H1 (cell line): ENCODE measurements around the gene FGD4. TPM values are rescaled to one million over a fixed set of nuclear protein-coding genes. Genes with fewer than 3 reads are reported as not detected.
A peak's percentile ranks its signal among the peaks of the same experiment; 100 is the strongest.

Experiments used
- ASH2L ChIP-seq: fragments of 200-600, 300-600 bp; sonication (generic); IDR thresholded peaks from one replicate; pipeline ENCODE4 v1.7.1; 2017; ENCODE audit warnings: low read length
- BACH1 ChIP-seq: IDR thresholded peaks from 2 replicates; pipeline ENCODE4 v1.6.1; 2012; ENCODE audit warnings: low read length, improper control_type of control experiment
- CBX5 ChIP-seq: fragments of 300-800, 300-1000 bp; sonication (generic); IDR thresholded peaks from 2 replicates; pipeline ENCODE4 v1.7.1; 2016; ENCODE audit warnings: antibody characterized with exemption, low read length, low read depth
- CEBPB ChIP-seq: IDR thresholded peaks from 2 replicates; pipeline ENCODE4 v1.6.1; 2012; ENCODE audit warnings: low read depth, low read length
- CTBP2 ChIP-seq: IDR thresholded peaks from 2 replicates; pipeline ENCODE4 v1.7.0; 2011; ENCODE audit warnings: borderline replicate concordance, mild to moderate bottlenecking, moderate library complexity, mixed read lengths, low read length; ENCODE audit not compliant: insufficient read depth, insufficient read length
- EZH2 ChIP-seq: fragments of 200-600 bp; sonication (generic); IDR thresholded peaks from 2 replicates; pipeline ENCODE4 v1.7.1; 2012; ENCODE audit warnings: low read depth, mild to moderate bottlenecking, moderate library complexity, low read length, inconsistent platforms; ENCODE audit not compliant: severe bottlenecking
- GABPA ChIP-seq: IDR thresholded peaks from 2 replicates; pipeline ENCODE4 v1.6.1; 2011; ENCODE audit warnings: mild to moderate bottlenecking, low read length, moderate library complexity, borderline replicate concordance; ENCODE audit not compliant: insufficient read depth
- JUND ChIP-seq: IDR thresholded peaks from 2 replicates; pipeline ENCODE4 v1.6.1; 2011; ENCODE audit warnings: mild to moderate bottlenecking, improper control_type of control experiment, low read length
- KDM1A ChIP-seq: fragments of 200-600, 300-600 bp; sonication (generic); IDR thresholded peaks from 2 replicates; pipeline ENCODE4 v1.7.1; 2016; ENCODE audit warnings: mild to moderate bottlenecking, low read length, borderline replicate concordance
- NRF1 ChIP-seq: IDR thresholded peaks from 2 replicates; pipeline ENCODE4 v1.6.1; 2011; ENCODE audit warnings: mild to moderate bottlenecking, low read depth, low read length, improper control_type of control experiment
- POU5F1 ChIP-seq: IDR thresholded peaks from 2 replicates; pipeline ENCODE4 v1.6.1; 2011; ENCODE audit warnings: low read depth, mild to moderate bottlenecking, low read length, moderate library complexity
- RFX5 ChIP-seq: IDR thresholded peaks from 2 replicates; pipeline ENCODE4 v1.6.1; 2011; ENCODE audit warnings: low read depth, low read length, improper control_type of control experiment, borderline replicate concordance
- SIN3A ChIP-seq, 2 experiments: IDR thresholded peaks in 1 of 2; conservative IDR thresholded peaks in 1 of 2; 2 replicates each; pipeline ENCODE4 v1.6.1; 2011 to 2012; ENCODE audit warnings: low read length in 2 of 2, improper control_type of control experiment in 1 of 2, low read depth in 1 of 2, mild to moderate bottlenecking in 1 of 2
- SP2 ChIP-seq: IDR thresholded peaks from 2 replicates; pipeline ENCODE4 v1.6.1; 2012; ENCODE audit warnings: mild to moderate bottlenecking, low read length, inconsistent platforms
- SRF ChIP-seq: IDR thresholded peaks from 2 replicates; pipeline ENCODE4 v1.6.1; 2011; ENCODE audit warnings: mild to moderate bottlenecking, low read depth, low read length, moderate library complexity
- TAF7 ChIP-seq: optimal IDR thresholded peaks from 2 replicates; pipeline ENCODE3; 2011; ENCODE audit warnings: low read depth, mild to moderate bottlenecking, inconsistent platforms, low read length, moderate library complexity, borderline replicate concordance
- TBP ChIP-seq: IDR thresholded peaks from 2 replicates; pipeline ENCODE4 v1.6.1; 2011; ENCODE audit warnings: low read depth, low read length, improper control_type of control experiment
- polyA plus RNA-seq, 7 experiments: library from polyadenylated mRNA; depleted of rRNA in 3 of 7; stranded (reverse) in 5 of 7; unstranded in 2 of 7; fragments of >200 nt in 5 of 7; fragments of 200-250 nt in 2 of 7; gene quantifications; 1 replicate in 5 of 7; 2 replicates in 1 of 7; 4 replicates in 1 of 7; pipeline versions ENCODE4 v1.2.1 to v1.2.3, GENCODE V29; 2011 to 2013; ENCODE audit warnings: missing spikeins in 2 of 7, mixed read lengths in 2 of 7
- total RNA-seq: library from RNA; stranded (reverse); fragmentation: NEBNext Ultra II Directional; extraction: Animal tissue kit (Norgen Biotek cat#: 25700); gene quantifications from 2 replicates; pipeline ENCODE4 v1.2.1, GENCODE V29; 2021
- TF ChIP-seq, protein P1 (sequence below): IDR thresholded peaks from 2 replicates; pipeline ENCODE4 v1.6.1; 2012; ENCODE audit warnings: low read length, inconsistent platforms
- TF ChIP-seq, protein P2 (sequence below), 3 experiments: IDR thresholded peaks; 1 replicate in 2 of 3; 2 replicates in 1 of 3; pipeline versions ENCODE4 v1.5.1 to v1.6.1; 2011; ENCODE audit warnings: low read length in 3 of 3, mild to moderate bottlenecking in 3 of 3, inconsistent platforms in 2 of 3, low read depth in 1 of 3, moderate library complexity in 1 of 3; ENCODE audit not compliant: insufficient read depth in 1 of 3; ENCODE audit errors: control extremely low read depth in 1 of 3
- TF ChIP-seq, protein P3 (sequence below): IDR thresholded peaks from 2 replicates; pipeline ENCODE4 v1.6.1; 2012; ENCODE audit warnings: inconsistent platforms

FGD4 gene
- total and polyA plus RNA-seq, 2 of the 8 experiments (the other 6 are each of a cell fraction or from before 2014, with no cell fraction given) = 8.5 to 48.2 TPM

DNA sequence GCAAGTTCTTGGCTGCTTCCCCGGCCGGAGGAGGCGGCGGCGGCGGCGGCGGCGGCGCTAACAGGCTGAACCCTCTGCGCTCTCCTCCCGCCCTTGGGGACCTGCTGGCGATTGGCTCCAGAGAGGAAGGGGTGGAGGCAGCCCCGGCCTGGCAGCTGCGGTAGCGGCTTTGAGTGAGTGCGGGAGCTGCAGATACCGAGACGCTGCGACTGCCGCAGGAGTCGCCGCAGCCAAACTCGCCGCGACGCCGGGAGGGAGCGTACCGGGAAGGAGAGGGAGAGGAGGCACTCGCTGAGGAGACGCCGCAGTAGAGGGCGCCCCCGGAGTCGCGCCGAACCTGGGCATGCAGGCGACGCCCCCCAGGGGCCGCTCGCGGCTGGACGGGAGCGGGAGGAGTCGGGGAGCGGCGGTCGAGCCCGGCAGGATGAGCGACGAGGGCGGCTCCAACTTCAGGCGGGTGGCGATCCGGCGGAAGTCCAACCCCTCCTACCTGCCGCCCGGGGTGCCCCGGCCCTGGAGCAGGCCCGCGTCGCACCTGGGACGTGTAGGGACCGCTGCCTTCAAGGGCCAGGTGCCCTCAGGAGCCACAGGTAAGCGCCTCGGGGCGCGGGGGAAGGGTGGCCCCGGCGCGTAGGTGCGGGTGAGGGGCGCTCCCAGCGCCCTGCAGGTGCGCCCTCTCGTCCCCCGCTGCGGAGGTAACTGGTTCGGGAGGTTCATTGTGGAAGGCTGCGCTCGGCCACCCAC, at the start of gene FGD4 (continued):
- peak in 1 of 2 experiments; percentile 58; a peak in 1 of 4 replicates for TF ChIP-seq SIN3A (conservative IDR thresholded peaks at IDR 0.05 in 1 of 2, IDR thresholded peaks at IDR 0.05 in 1 of 2; ENCODE audit: low read depth in 1 of 2, low read length in 2 of 2)
- TF ChIP-seq CTBP2 = no peak
- TF ChIP-seq SRF = no peak
- no peak for TF ChIP-seq NRF1
- TF ChIP-seq SP2 = no peak
- no peak for TF ChIP-seq JUND
- TF ChIP-seq BACH1 = no peak
- no peak for TF ChIP-seq CBX5
- TF ChIP-seq, protein P1, sequence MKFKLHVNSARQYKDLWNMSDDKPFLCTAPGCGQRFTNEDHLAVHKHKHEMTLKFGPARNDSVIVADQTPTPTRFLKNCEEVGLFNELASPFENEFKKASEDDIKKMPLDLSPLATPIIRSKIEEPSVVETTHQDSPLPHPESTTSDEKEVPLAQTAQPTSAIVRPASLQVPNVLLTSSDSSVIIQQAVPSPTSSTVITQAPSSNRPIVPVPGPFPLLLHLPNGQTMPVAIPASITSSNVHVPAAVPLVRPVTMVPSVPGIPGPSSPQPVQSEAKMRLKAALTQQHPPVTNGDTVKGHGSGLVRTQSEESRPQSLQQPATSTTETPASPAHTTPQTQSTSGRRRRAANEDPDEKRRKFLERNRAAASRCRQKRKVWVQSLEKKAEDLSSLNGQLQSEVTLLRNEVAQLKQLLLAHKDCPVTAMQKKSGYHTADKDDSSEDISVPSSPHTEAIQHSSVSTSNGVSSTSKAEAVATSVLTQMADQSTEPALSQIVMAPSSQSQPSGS = no peak; the same call in 1 of the 2 replicates
- TF ChIP-seq, protein P2, sequence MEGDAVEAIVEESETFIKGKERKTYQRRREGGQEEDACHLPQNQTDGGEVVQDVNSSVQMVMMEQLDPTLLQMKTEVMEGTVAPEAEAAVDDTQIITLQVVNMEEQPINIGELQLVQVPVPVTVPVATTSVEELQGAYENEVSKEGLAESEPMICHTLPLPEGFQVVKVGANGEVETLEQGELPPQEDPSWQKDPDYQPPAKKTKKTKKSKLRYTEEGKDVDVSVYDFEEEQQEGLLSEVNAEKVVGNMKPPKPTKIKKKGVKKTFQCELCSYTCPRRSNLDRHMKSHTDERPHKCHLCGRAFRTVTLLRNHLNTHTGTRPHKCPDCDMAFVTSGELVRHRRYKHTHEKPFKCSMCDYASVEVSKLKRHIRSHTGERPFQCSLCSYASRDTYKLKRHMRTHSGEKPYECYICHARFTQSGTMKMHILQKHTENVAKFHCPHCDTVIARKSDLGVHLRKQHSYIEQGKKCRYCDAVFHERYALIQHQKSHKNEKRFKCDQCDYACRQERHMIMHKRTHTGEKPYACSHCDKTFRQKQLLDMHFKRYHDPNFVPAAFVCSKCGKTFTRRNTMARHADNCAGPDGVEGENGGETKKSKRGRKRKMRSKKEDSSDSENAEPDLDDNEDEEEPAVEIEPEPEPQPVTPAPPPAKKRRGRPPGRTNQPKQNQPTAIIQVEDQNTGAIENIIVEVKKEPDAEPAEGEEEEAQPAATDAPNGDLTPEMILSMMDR (IDR thresholded peaks at IDR 0.05; ENCODE audit: control extremely low read depth in 1 of 3, insufficient read depth in 1 of 3, low read depth in 1 of 3, low read length in 3 of 3) = peak; percentile 56 to 87 (median 64)
- peak; percentile 80 for TF ChIP-seq TAF7
- TF ChIP-seq KDM1A = no peak
- no peak for TF ChIP-seq EZH2
- peak; percentile 91 for TF ChIP-seq ASH2L
- no peak for TF ChIP-seq CEBPB
- TF ChIP-seq, protein P3, sequence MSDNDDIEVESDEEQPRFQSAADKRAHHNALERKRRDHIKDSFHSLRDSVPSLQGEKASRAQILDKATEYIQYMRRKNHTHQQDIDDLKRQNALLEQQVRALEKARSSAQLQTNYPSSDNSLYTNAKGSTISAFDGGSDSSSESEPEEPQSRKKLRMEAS = no peak
- TF ChIP-seq POU5F1 = no peak
- TF ChIP-seq TBP = peak; percentile 56
- TF ChIP-seq GABPA = 0 out of 2 replicates have a peak, but pooled peaks have one; percentile 5
- TF ChIP-seq RFX5 = no peak
